Sciatic nerve (tissue), 2 donors: ENCODE results near the gene C9. TPM values are rescaled to one million over a fixed set of nuclear protein-coding genes. Genes with fewer than 3 reads are reported as not detected.

Source experiments
- ATAC-seq: fragments of 200-7000 bp; cut with Tn5 transposase; one replicate; pipeline ENCODE4 v1.9.1; 2020; ENCODE audit warnings: mild to moderate bottlenecking, moderate library complexity
- DNase-seq: peaks from one replicate; pipeline ENCODE4 v3.0.0-alpha.2; 2020; ENCODE audit warnings: low spot score
- intact Hi-C: fragments of 100-400 bp; cut with DNase I; formaldehyde crosslinking; loops from one replicate; pipeline ENCODE4 v1.14.2; 2022
- total RNA-seq: library from RNA; stranded (reverse); fragmentation: NEBNext Ultra II Directional; extraction: Animal tissue kit (Norgen Biotek cat#: 25700); gene quantifications from one replicate; pipeline ENCODE4 v1.2.1, GENCODE V29; 2021
- donor health status: DM: no; HTN: no; CAD: no.
- donor health status: DM: no; HTN: no; CAD: no.

The C9 gene
- total RNA-seq, 1 donor from 2014 or later = not detected

DNA sequence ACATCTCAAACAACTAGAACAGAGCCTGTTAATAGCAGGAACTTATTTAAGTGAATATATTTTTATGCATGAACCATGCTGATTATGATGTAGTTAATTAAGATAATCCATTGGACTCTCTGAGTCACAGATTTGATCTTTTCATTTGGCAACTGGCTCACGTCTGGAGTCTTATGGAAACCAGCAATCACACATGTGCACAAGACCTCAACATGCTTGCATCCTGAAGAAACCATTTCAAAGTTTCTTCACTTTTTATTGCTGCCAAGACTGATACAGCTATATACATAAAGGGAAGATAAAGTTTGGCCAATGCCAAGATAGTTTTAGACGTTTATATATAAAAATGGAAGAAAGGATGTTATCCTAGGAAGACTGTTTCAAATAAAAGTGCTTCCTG, 13.3 kb upstream of the C9 start:
- no peak for ATAC-seq
- intact Hi-C loops = loop anchor here (10.0 kb wide), 1 partner anchor 177 kb away; no protein-coding TSS in a partner anchor
- DNase-seq = no peak

DNA sequence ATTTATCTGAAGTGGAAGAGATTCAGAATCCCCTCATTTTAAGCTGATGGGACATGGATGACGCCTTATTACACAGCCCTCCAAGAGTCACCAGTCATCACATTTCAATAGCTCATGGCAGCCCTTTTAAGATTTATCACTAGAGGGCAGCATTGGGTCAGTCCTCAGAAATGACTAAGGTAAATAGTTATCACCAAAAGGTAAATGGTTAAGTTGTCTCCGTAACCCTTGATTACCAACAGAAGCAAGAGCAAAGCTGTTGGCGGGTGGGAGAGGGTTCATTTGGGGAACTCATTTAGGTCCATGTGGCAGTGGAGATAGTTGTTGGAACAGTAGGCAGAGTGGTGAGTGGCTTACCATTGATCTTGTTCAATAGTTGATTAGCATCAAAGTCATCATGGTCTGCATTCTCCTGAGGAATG, 12.0 kb upstream of the C9 start:
- intact Hi-C loops = loop anchor here (10.0 kb wide), 1 partner anchor 178 kb away; no protein-coding TSS in a partner anchor
- DNase-seq (no peak), ATAC-seq (peak; percentile 65)

DNA sequence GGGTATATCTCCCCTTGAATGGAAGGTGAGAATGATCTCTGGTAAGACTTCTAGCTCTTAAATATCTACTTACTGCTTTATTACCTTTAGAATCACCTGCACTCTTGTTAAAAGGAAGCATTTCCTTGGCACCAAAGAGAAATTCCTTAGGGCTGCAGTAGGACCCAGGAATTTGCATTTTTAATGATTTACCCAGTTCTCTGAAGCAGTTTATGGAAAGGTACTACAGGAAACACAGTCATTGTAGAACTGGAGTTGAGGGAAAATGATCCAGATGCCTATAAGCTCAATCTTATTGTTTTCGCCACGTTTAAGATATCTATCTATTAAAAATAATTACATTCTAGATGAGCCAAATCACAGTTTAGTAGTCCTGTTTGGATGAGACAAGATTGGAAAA, 9.5 kb upstream of the C9 start:
- ATAC-seq = no peak
- DNase-seq = no peak
- intact Hi-C loops = loop anchor here (10.0 kb wide), 1 partner anchor 181 kb away; no protein-coding TSS in a partner anchor

DNA sequence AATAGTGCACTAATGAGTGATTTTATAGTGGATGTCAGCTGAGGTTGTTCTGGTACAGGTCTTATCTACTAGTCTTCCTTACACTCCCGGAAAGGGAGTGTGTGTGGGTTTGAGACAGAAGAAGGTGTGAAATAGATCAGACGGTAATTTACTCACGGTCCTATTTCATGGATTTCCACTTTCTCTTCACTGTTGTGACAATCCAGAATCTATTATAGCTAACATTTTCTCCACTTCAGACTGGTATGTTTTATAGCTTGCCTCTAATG, 7.0 kb upstream of the C9 start:
- ATAC-seq = no peak
- DNase-seq = no peak
- intact Hi-C loops = loop anchor here (10.0 kb wide), 1 partner anchor 184 kb away; no protein-coding TSS in a partner anchor

DNA sequence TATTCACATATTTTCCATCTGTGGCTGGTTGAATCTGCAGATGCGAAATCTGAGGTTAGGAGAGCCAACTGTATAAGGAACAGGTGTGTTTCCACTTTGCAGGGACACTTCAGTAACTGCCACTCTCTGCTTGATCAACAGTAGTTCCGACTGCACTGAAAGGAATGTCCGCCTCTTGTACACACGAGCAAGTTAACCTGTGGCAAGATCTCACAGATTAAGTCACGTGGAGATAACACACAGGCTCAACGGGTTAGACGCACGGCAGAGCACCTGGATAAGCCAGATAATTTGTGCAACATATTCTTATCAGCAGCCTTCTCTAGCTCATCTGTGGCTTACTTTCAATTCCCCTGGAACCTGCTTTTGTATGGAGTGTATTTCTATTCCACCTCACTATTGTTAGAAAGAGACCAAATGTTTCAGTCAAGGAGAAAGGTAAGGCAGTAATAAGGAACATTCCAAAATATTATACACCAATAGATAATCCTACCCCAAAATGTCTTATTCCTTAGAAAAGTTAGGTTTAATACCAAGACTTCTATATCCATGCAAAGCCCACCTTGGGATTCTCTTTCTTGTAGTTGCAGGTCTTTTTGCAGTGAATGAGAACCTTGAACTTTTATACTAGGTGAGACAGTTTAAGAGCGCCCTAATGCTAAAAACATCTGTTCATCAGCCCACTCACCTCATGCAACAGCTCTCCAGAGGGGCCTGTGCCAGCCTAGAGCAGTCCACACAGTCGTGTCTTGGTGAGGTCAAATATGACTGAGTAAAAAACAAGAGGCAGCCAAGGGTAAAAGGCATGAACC, 6.5 kb upstream of the C9 start:
- no peak for DNase-seq
- intact Hi-C loops = loop anchor here (10.0 kb wide), 1 partner anchor 184 kb away; no protein-coding TSS in a partner anchor
- peak; percentile 30 for ATAC-seq

DNA sequence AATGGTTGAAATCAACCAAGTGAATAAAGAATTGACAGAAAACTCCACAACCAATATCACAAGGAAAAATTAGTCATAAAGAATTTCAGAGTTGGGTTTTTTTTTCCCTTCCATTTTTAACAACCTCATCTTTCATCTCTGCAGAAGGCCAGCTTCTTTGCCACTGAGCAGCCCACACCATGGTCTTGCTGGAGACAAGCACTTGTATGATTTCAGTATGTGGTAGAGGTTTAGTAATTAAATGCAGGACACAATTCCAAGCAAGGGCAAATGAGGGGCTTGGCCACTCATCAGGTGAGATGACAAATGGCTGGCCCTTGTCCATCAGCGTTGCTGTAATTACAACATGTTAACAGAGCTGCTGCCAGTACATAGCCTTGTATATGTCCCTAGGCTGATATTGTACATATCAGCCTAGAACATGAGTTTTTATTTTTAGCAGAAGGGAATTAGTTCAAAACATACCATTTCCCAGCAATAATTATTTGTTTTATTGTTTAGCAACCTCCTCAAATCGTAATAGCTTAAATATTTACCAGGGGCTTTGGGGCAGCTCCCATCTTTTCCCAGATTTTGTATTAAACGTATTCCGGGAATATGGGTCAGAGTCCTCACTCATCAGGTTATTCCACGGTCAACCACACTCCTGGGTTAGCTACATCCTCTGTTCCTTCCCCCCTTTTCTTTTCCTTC, 5.0 kb upstream of the C9 start:
- ATAC-seq = no peak
- DNase-seq = no peak
- intact Hi-C loops = no loop called here

DNA sequence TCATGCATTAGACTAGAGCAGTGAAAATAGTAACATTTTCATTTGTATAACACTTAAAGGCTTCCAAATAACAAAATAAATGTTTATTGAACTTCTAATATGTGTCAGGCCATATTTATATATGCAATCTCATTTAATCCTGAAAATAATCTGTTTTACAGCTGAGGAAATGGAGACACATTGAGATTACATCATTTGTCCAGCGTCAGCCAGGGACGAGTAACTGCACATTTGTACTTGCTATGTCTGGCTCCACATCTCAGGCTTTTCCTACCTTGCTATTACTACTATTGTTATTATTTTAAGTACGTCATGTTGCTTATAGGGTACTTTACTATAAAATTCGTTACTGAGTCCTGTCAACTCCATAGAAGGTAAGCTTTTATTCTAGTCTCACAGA, 3.8 kb upstream of the C9 start:
- intact Hi-C loops = no loop called here
- DNase-seq (no peak), ATAC-seq (no peak)

DNA sequence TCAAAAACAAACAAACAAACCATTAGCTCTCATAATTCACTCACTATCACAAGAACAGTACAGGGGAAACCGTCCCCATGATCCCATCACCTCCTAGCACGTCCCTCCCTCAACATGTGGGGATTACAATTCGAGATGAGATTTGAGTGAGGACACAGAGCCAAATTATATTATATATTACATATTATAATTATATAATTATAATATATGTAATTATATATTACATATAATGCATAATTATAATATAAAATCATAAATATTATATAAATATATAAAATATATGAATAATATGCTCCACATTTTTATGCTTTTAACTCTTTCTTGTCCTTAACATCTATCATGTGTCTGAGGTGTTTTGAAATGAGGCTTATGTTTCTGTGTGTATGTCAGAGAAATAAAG, 3.4 kb upstream of the C9 start:
- ATAC-seq (no peak), DNase-seq (no peak)
- intact Hi-C loops = no loop called here

DNA sequence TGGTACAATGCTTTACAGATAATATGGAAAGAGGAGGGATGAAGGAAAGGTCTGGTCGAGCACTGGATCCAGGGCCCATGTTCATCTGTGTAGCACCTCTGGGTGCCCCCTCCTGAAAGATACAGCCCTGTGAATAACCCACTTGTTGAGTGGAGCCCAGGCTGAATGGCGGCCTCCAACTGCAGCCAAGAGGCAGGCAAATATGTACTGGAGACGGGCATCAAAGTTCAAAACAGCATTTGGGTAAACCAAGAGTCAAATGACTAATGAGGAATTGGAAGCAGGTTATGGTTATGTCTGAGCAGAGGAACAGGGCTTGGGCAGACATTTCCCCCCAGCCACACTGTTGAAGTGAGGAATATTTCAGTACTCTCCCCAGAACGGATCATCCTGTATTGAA, 1.1 kb downstream of the C9 start:
- intact Hi-C loops = no loop called here
- DNase-seq = no peak
- no peak for ATAC-seq

DNA sequence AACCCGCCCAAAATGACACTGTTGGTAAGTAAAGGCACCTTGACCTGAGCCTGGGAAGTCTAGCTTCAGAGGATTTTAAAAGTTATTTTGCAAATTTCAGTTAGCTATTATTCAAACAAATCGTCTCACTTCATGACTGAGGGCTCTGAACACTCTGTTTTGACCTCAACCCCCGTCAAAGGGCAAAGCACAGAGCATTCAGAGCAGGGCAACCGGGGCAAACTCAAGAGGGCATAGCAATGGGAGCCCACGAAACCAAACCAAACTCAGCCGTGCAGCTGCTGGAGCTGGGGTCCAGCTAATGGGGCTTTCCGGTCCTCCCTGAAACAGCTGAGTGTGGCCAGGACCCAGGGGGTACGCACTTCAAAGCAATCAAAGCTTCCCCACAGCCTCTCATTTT, 1.6 kb downstream of the C9 start:
- intact Hi-C loops = no loop called here
- ATAC-seq (no peak), DNase-seq (no peak)

DNA sequence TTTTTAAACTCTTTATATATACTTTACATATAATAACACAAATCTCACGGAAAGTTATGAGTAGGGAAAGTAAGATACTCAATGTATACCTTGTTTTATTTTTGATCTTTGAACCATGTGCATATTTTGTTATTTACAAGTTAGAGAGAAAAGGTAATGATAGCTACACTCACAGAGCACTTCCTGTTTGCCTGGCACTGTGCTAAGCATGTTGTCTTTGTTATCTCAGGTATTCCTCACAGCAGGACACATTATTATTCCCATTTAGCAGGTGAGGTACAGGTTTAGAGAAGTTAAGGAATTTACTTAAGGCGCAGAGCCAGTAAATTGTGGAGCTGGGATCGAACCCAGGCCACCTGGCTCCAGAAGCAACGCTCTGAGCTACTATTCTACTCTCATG, 3.0 kb downstream of the C9 start:
- intact Hi-C loops = no loop called here
- DNase-seq (no peak), ATAC-seq (no peak)

DNA sequence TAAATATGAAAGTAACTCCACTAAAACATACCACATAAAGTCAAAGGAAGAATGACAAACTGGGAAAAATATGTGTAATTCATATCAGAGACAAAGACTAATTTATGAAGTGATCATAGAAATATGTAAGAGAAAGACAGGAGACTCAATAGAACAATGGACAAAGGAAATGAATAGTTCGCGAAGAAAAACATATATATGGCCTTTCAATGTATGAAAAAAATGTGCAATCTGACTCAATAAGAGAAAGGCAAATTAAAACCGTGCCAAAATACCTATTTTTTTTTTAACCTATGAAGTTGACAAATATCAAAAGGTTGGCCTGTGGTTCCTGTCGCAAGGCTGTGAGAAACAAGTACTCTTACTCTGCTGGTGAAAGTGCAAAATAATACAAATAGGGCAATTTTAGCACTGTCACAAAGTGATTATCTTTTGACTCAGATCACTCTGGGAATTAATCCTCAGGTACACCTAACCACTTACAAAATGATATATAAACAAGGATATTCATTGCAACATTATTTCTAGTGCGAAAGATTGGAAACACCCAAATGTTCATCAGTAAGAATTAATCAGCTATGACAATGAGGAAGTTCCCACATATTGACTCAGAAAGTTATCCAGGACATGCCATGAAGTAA, 3.7 kb downstream of the C9 start:
- no peak for ATAC-seq
- intact Hi-C loops = no loop called here

DNA sequence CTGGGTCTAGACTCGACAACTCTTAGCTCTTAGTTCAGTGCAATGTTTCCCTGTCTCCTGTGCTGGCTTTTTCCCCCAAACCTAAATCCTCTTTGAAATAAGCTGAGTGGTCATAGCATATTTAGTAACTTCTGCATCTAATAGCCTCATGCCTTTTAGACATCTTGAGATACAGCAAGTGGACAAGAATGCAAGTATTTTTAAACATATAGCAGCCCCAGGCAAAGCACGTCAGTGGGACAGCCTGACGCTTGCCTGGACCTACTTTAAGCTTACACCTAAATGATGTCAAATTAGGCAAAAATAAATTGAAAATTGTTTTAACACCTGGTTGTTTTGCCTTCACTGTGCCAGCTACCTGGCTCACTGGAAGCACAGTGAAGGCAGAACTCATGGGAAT, 8.0 kb downstream of the C9 start:
- intact Hi-C loops = no loop called here
- ATAC-seq = no peak

More for the DNA sequence above, 3.7 kb downstream of the C9 start:
- DNase-seq = no peak

DNA sequence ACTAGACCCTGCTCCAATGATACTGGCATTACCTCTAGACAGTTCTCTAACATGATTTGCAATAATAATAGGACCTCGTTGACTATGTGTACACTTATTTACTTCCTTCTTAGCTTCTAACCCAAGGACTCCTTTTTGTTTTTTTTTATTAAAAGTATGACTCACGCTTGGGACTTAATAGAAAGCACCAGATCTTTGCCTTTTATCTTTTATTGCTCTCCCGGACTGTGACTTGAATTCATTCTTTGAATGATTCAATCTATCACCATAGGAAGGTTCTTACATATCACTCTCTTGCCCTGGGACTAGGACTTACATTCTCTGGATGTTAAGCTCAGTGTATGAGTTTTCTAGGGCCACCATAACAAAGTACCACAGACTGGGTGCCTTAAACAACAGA, 9.0 kb downstream of the C9 start:
- DNase-seq (no peak), ATAC-seq (no peak)
- intact Hi-C loops = no loop called here

More for the DNA sequence above, 8.0 kb downstream of the C9 start:
- no peak for DNase-seq

DNA sequence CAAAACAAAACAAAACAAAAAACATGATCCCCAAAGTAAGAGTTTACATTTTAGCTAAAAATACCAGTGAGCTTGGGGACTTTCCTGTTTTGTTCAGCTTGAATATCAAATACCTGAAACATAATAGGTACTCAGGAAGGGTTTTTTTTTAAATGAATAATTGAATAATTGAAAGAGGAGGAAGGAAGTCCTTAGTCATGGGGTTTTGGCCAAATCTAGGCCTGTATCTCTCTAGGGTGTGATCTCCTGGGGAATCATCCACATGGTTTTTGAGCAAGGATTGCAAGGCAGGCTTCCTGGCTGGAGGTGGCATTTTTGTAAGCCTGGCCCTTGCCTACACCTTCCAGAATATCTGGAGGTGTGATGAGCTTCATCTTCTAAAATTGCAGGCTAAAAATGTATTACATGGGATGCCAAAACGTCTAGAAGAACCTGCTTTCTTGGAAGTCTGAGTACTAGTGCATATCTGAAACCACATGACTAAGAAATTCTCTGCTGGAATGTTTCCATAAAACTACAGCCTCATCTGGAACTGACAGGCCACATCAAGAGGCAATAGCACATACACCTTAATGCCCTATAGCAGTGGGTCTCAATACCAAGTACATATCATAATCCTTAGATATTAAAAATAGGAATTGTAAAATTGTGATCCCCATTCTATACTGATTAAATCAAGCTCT, 10.4 kb downstream of the C9 start:
- intact Hi-C loops = no loop called here
- DNase-seq (no peak), ATAC-seq (no peak)

DNA sequence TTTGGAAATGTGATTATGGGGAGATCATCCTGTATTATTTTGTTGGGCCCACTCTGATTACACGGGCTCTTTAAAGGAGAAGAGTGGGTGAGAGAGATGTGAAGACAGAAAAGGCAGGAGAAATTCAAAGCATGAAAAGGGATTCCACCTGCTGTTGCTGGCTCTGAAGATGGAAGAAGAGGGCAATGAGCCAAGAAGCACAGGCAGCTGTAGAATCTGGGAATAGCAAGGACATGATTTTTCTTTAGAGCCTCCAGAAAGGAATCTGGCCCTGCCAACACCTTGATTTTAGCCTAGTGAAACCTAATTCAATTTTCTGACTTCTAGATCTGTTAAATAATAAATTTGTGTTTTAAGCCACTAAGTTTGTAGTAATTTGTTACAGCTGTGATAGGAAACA, 11.3 kb downstream of the C9 start:
- ATAC-seq (no peak), DNase-seq (no peak)
- intact Hi-C loops = no loop called here

DNA sequence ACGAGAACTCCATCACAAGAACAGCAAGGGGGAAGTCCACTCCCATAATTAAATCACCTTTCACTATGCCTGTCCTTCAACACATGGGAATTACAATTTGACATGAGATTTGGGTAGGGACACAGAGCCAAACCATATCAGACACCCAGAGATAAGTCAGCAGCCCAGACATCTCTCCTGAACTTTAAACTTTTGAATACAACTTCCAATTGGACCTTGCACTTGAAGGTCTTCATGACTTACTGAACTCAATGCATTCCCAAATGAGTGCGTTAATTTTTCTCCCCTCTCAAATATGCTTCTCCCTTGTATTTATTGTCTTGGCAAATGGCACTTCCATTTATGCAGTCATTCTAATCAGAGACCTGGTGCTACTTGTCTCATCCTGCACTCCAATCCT, 12.1 kb downstream of the C9 start:
- intact Hi-C loops = no loop called here
- DNase-seq = no peak
- no peak for ATAC-seq

DNA sequence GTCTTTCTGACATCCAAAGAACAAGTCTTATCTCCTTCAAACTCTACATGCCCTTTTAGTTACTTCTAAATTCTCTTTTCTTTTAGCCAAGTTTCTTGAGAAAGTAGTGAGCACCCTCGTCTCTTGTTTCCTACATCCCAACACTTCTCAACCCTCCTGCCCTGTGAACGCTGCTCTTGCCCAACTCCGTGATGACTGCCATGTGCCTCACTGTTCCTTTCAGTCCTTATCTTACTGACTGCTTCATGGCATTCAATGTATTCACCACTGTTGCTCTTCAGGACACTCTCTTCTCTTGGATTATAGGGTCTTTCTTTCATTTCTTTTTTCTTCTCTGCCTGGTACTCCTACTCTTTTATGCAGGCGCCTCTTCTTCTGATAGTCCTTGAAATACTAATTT, 14.8 kb downstream of the C9 start:
- intact Hi-C loops = no loop called here
- ATAC-seq = no peak
- DNase-seq = no peak

DNA sequence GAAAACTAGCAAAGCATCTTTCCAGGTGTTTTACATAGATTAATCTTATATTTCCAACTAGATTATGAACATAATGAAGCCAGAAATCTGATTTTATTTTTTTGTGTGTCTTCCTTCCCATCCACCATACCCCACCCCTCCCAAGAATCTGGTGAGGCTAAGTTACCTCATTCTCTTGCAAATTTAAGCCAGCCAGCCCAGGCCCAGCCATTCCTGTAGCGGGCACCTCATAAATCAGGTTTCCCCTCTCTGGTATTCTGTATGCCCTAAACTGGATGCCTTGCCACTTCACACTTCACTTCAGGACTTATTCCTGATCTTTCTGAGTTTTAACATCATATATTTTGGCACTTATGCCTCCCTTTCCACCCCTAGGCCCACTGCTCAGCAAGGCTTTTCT, 21.8 kb downstream of the C9 start:
- DNase-seq (no peak), ATAC-seq (no peak)
- intact Hi-C loops = no loop called here

DNA sequence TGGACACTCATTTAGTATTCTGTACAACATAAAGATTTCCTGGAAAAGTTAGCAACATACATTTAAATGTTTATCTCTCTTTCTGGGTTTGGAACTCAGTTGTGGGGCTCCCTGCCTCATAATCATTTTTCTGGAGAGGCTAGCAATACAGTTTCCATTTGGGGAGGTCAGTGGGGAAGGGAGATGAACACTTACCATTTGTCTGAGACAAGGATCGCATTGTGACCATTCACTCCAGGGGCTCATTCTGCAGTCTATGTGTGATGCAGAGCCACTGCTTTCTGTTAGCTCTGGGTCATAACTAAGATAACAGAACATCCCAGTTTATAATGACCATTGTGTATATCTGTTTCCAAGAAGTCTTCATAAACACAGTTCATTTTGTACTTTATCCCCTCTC, 22.4 kb downstream of the C9 start:
- intact Hi-C loops = no loop called here
- no peak for DNase-seq
- ATAC-seq = peak; percentile 75
